ENCODE measurements around the gene THSD8.
A peak's percentile ranks its signal among the peaks of the same experiment; 100 is the strongest.

The THSD8 gene

DNA sequence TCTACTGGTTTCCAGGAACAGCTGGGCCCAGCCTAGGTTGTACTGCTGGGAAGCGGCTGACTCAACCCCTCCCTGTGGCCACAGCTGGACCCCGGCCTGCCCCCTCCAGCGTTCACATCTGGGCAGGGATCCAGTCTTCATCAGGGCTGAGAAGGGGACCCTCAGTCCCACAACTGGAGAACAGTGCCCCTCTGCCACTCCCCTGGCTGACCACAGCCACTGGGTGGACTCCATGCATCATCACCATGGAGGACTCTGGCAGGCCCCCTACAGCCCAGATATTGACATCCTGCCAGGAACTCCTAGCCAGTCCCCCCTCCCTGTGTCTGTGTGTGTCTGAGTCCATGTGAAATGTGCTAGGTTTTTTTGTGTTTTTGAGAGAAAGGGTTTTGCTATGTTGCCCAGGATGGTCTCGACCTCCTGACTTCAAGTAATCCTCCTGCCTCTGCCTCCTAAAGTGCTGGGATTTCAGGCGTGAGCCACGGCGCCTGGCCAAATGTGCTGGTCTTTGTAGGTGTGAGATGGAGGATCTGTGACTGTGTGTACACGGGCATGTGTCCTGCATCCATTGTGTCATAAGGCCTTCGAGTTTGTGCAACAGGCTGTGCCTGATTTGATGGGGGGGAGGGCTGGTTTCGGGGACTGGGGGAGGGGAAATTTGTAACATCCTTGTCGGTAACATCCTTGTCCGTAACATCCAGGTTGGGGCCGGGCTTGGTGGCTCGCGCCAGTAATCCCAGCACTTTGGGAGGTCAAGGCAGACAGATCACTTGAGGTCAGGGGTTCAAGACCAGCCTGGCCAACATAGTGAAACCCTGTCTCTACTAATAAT, 22.5 kb upstream of the THSD8 start:
- peak; percentile 91 for DNase-seq

- DNase-seq, result no peak
These were observed 19.8 kb upstream of the THSD8 start for GRCh38 chr19:12782174-12782423.

GRCh38 chr19:12782424-12783290, 19.2 kb upstream of the THSD8 start:
- DNase-seq, result peak; percentile 91

DNA sequence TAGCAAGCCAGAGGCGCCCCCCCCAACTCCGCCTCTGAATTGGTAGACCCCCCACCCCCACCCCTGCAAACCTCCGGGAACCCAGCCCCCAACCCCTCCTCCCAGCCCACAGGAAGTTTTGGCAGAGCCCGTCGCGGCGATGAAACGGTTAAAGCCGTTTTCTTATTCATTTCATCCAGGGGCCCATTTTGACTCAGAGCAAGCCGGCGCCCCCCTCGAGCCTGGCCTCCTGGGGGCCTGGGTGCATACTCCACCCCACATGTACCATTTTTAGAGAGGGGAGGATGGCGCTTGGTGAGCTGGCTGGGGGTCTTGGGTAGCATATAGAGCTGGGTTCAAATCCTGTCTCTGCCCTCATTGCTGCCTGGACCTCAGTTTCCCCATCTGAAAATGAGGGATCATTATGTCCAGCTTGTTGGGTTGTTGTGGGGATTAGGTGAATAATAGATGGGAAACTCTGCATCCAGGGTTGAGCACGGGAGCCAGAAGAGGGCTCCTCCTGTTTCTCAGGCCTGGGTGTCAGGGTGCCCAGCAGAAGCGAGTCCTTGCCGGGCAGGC, 18.5 kb upstream of the THSD8 start:
- DNase-seq, result peak; percentile 67

- no peak for DNase-seq
These were observed 17.9 kb upstream of the THSD8 start for GRCh38 chr19:12783849-12784393.

DNA sequence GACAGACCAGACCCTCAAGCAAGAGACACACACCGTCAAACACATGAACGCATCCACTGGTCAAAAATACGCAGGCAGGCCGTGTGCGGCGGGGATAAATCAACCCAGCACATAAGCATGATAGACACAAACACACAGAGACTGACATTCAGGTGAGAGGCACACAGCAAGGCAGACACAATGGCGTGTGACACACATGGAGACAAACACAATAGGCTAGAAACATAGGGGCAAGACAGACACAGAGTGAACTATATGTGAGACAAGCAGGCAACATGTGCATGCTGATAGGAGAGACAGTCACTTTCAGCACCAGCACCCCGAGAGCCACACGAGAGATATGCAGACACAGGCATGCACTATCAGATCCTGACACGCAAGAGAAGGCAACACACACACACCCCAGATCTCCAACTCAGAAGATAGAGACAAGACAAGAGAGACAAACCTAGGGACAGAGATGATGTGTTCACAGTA, 17.4 kb upstream of the THSD8 start:
- DNase-seq, result no peak

DNA sequence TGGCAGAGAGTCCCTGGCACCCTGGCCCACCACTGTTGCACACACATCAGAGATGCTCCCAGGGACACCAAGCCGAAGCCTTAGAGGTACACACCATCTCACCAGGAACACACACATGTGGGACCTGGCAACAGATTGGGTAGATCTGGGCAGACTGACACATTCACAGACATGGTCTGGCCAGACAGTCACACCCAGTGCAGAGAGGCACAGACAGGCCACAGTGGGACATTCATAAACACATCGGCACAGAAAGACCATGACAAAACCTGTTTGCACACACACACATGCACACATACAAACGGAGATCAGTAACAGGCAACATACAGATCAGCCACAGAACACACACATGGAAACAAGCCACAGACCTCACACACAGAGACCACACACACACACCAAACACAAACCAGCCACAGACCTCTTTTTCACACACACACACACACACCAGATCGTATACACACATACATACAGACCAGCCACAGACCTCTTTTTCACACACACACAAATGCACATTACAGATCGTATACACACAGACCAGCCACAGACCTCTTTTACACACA, 16.9 kb upstream of the THSD8 start:
- peak; percentile 59 for DNase-seq

- no peak for DNase-seq
These were observed 16.3 kb upstream of the THSD8 start for GRCh38 chr19:12785431-12786031.

DNA sequence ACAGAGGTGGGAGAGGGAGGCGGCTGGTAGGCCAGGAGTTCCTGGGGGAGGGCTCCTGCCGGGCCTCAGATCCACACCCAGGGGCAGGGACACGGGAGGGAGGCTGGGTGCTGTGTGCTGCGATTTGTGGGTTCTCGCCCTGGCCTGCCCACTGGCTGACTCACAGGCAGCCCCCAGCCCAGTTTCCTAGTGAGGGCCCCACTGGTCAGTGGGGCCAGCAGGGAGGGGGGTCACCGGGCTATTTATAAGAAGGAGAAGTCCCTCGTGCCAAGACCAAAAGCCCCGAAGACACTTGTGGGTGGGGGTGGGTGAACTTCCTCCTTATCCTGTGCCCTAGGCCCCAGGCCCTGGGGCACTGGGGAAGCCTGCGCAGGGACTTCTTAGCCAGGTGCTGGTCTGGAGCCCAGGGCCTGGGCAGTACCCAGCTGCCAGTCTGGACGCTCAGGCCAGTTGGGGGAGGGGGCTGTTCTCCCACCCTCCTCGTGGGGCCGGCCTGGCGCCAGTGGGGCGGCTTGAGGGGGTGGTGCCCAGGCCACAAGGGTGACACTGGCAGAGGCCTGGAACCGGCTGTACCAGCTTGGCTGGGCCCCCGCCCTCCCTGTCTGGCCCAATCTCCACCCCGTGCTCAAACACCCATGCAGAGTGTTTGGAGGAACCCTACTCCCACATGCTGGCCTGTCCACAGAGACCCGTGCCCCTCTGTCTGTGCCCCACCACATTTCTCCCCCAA, 15.6 kb upstream of the THSD8 start:
- no peak for DNase-seq

- DNase-seq, result no peak
These were observed 14.9 kb upstream of the THSD8 start for GRCh38 chr19:12786952-12787351.

- no peak for DNase-seq
These were observed 14.4 kb upstream of the THSD8 start for GRCh38 chr19:12787458-12787857.

GRCh38 chr19:12788042-12788681, 13.7 kb upstream of the THSD8 start:
- DNase-seq, result no peak

DNA sequence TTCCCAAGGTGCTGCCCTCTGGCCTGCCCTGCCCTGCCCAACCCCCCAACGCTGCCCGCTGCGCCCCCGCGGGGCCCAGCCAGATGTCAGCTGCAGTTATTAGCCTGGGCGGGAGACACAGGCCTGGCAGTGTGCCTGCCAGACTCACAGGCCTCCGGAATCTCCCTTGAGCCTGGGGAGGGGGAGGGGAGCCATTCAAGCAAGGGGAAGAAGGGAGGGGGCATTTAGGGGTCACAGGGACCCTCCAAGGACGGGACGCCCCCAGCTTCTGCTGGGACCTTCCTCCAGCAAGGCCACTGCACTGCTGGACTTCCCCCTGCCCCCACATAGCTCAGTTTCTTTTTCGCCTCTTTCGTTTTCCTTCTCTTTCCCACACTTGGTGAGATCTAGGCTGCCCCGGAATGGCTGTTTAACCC, 13.2 kb upstream of the THSD8 start:
- peak; percentile 74 for DNase-seq

DNA sequence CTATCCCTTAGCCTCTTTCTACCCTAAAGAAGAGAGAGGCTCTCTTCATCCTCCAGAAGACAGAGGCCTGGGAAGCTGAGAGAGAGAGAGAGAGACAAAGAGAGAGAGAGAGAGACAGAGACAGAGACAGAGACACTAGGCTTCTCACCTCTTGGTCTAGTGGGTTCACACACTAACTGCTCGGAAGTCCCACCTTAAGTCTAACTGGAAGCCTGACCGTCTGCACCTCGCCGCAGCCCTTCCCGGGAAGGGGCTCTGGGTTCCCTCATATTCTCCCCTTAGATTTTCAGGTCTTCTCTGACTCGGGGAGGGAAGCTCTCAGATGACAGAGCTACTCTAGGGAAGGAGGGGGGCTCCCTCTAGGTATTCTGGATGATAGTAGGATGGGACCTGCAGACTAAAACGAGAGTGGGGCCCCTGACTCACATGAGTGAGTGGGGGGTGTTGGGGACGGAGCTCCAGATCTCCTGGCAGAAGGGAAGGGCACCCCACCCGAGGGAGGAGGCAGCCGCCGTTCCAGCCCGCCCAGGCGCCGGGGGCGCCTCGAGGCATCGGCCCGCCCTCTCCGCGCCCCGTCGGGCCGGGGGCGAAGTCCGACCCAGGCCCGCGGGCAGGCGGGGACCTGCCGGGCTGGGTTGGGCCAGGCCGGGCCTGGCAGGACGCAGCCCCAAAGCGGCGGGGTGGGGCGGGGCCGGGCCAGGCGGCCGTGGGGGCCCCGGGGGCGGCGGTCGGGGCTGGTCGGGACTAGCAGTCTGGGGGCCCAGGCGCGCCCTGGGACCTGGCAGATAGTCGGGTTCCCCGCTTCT, 12.6 kb upstream of the THSD8 start:
- DNase-seq, result no peak

- DNase-seq, result peak; percentile 98
These were observed 11.8 kb upstream of the THSD8 start for GRCh38 chr19:12789904-12790619.

DNA sequence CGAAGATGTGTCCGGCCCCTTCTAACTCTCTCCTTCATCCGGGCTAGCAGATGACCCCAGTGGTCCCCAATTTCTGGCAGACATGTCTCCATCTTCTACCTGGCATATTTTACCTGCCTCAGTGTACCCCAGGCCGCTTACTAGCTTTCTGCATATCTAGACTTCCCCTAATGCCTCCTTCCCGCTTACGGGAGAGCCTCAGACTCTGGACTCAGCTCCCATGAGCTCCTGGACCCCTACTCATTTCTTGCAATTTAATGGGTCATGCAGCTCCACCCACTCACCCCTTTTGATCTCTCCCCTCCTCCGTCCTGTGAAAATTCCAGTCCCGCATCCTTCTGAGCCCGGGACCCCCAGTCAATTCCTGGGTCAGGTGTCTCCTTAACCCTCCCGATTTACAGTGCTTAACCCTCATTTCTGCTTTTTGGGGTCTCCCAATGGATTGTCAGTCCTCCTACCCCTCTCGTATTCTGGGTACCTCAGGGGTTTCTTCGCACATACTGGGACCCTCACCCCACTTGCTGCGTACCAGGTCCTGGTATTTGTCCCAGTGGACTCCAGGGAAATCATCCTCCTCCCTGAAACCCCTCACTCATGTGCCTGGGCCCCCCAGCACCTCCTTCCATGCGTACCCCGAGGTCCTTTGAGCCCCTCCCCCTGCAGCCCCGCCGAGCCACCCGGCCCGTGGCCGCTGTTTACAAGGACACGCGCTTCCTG, 11.1 kb upstream of the THSD8 start:
- DNase-seq, result no peak

- peak; percentile 97 for DNase-seq
These were observed 10.4 kb upstream of the THSD8 start, which contains the start of gene JUNB for GRCh38 chr19:12791345-12792050. TSS of gene JUNB (plus strand) at chr19:12791486. CDS start at chr19:12791772, 286 bp downstream.
